GM10847 (cell line): ENCODE results near the gene ACTA1.

ENCODE experiments used
- POLR2A ChIP-seq: IDR thresholded peaks from 2 replicates; pipeline ENCODE4 v1.6.1; 2011; ENCODE audit not compliant: insufficient read length; ENCODE audit errors: extremely low read depth

The ACTA1 gene

DNA sequence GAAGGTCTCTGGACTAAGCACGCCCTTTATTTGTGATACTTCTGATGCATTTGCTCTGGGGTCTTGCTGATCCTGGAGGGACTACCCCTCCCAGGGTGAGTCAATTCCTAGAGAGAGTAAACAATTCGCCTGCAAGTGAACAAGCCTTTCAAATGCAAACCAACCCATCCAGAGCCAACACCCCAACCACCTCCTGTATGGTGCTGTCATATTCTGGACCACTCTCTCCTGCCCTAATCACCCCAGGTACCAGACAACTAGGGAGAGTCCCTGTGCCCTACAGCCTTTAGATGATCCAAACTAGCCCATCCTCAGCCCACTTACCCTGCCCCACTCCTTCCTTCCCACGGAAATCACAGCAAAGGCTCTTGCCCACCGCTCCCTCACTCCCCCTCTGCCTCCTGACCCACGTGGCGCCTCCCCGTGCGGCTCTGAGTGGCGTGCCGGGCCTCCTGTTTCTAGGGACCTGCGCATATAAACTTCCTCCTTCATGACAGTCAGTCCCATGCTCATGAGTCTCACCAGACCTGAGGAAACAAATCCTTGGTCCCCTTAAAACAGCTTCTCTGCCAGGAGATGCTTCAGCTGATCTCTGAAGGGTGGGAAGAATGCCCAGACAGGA lies 37.2 kb downstream of the ACTA1 start:
- no peak for TF ChIP-seq POLR2A

GRCh38 chr1:229392936-229393335 lies 41.0 kb downstream of the ACTA1 start:
- TF ChIP-seq POLR2A, result no peak

- TF ChIP-seq POLR2A, result no peak
These were observed 43.8 kb downstream of the ACTA1 start for GRCh38 chr1:229390130-229390529.

GRCh38 chr1:229388897-229389580 lies 44.9 kb downstream of the ACTA1 start:
- no peak for TF ChIP-seq POLR2A

DNA sequence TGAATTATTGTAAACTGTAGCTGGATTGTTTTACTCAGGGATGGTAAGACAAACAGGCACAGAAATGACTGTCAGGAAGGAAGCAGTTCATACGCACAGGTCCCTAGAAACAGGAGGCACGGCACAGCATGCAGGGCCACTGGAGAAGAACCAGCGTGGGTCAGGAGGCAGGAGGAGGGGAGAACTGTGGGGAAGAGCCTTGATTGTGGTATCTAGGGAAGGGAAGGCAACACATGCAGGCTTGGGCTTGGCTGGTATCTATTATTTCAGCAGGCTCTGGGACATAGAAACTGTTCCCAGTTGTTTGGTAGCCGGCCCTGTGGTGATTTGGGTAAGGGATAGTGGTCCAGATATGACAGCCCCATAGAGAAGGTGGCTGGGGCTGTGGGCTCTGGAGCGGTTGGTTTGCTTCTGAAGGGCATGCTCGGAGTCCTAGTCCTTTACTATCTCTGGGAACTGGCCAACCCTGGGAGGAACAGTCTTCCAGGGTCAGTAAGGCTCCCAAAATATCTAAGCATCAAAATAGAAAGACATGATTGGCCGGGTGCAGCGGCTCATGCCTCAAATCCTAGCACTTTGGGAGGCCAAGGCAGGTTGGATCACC lies 47.9 kb downstream of the ACTA1 start:
- TF ChIP-seq POLR2A, result no peak

DNA sequence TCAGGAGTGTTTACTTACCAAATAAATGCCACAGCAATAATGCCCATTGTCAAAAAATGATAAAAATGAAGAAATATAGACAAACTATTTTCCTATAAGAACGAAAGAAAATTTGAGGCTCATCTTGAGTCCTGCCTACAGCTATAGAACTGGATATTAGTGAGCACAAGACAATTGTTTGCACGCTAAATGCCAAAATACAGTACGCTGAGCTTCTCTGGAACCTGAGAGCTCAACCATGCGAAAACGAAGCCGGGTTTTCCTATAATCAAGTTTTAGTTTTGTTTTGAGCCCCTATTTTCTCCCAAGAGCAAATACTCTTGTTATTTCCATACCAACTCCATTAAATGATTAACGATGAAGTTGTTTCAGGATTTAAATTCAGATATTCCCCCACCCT lies 49.1 kb downstream of the ACTA1 start:
- no peak for TF ChIP-seq POLR2A

GRCh38 chr1:229383961-229384360 lies 49.9 kb downstream of the ACTA1 start:
- TF ChIP-seq POLR2A, result no peak

GRCh38 chr1:229383188-229383587 lies 50.7 kb downstream of the ACTA1 start:
- TF ChIP-seq POLR2A, result no peak
